Pancreas (tissue), 10 donors: ENCODE measurements around the gene RERE. TPM values are rescaled to one million over a fixed set of nuclear protein-coding genes. Genes with fewer than 3 reads are reported as not detected.

Experiments
- ATAC-seq, 4 donors: fragments of 200-7000 bp; cut with Tn5 transposase; one replicate each; pipeline versions ENCODE4 v1.8.0 to v1.9.1; 2020; ENCODE audit warnings: mild to moderate bottlenecking in 4 of 4, moderate library complexity in 4 of 4
- DNase-seq, 6 donors: peaks; one replicate each; pipeline ENCODE4 v3.0.0-alpha.2; 2020
- FAIRE-seq: peaks from 2 replicates; lab custom pipeline; 2012; peaks lifted over from hg19 to GRCh38; lab: Jason Lieb, UNC
- H3K27ac ChIP-seq, 4 donors: fragments of 200-600 bp; sonication (generic); 1 replicate in 3 of 4; 2 replicates in 1 of 4; pipeline versions ENCODE4 v1.5.0 to v1.8.0; 2020
- H3K27me3 ChIP-seq, 4 donors: fragments of 200-600 bp; one replicate each; pipeline ENCODE4 v1.8.0; 2021
- H3K36me3 ChIP-seq, 3 donors: fragments of 200-600 bp; sonication (generic) in 1 of 3; one replicate each; pipeline versions ENCODE4 v1.5.0 to v1.8.0; 2020 to 2021
- H3K4me1 ChIP-seq, 3 donors: fragments of 200-600 bp; one replicate each; pipeline ENCODE4 v1.8.0; 2021
- H3K4me3 ChIP-seq, 4 donors: fragments of 200-600 bp; sonication (generic) in 2 of 4; one replicate each; pipeline versions ENCODE4 v1.5.0 to v1.8.0; 2020 to 2021
- H3K9me3 ChIP-seq, 4 donors: fragments of 200-600 bp; one replicate each; pipeline ENCODE4 v1.8.0; 2021
- CTCF ChIP-seq, 4 donors: fragments of 200-600 bp; sonication (generic) in 3 of 4; IDR thresholded peaks; one replicate each; pipeline versions ENCODE4 v1.5.0 to v1.8.0; 2021; ENCODE audit warnings: antibody characterized with exemption in 4 of 4
- WGBS, 2 donors: extraction: QIAGEN DNeasy Blood & Tissue Kit; methylation state at CpG; one replicate each; pipeline ENCODE4 v1.1.7; 2013; 5-methylcytosine and 5-hydroxymethylcytosine counted together
- intact Hi-C, 3 donors: fragments of 100-400 bp; cut with DNase I; formaldehyde crosslinking; loops; one replicate each; pipeline versions ENCODE4 v1.11.1 to v1.14.2; 2022
- polyA plus RNA-seq, 2 donors: library from polyadenylated mRNA; stranded (reverse); fragments of 200-250 nt; gene quantifications; one replicate each; pipeline ENCODE4 v1.2.3, GENCODE V29; 2013
- total RNA-seq, 6 donors: library from RNA; stranded (reverse); fragmentation: NEBNext Ultra II Directional in 4 of 6; extraction: Animal tissue kit (Norgen Biotek cat#: 25700) in 4 of 6; gene quantifications; one replicate each; pipeline versions ENCODE4 v1.2.1 to v1.2.4, GENCODE V29; 2021 to 2023
- donor health status: healthy with polysubstance abuse.
- donor health status: DM: no; HTN: no; CAD: no; lungs with moderate emphysema.
- donor health status: DM: no; HTN: no; CAD: no.
- donor health status: control.
- donor health status: control.
- donor health status: Bipolar disorder and iron deficiency.
- donor health status: DM: yes; HTN: yes; CAD: no.
- donor health status: DM: no; HTN: no; CAD: no.
- donor health status: DM: no; HTN: no; CAD: no.
- donor health status: DM: yes; HTN: yes; CAD: no.

The RERE gene
- total and polyA plus RNA-seq, 8 donors, result 27.0 to 76.7 (median 50.7) TPM

GRCh38 chr1:8565802-8566201 is 251.6 kb downstream of the RERE start:
- Histone ChIP-seq H3K9me3 (no peaks in the 10 kb centered on the region), H3K4me3 (no peak overlapping the region), H3K36me3 (no peaks in the 10 kb centered on the region), H3K4me1 (peaks cover 13 to 31% (median 21%) of the 10 kb centered on the region in 3 donors), H3K27ac (no peak overlapping the region), H3K27me3 (no peaks in the 10 kb centered on the region)
- WGBS, 2 donors, result 87 to 95% methylated on average over 3 of the region's 3 CpGs
- DNase-seq (no peak), FAIRE-seq (no peak), ATAC-seq (no peak)
- intact Hi-C loops, result no loop called here
- no peak for TF ChIP-seq CTCF (IDR thresholded peaks at IDR 0.05)

GRCh38 chr1:8563944-8564537 is 253.4 kb downstream of the RERE start:
- no peaks in the 10 kb centered on the region for H3K27me3 ChIP-seq
- WGBS, 2 donors, result 38 to 43% methylated on average over 2 of the region's 2 CpGs
- no peaks in the 10 kb centered on the region for H3K9me3 ChIP-seq
- peak in 1 of 4 donors; percentile 4 for ATAC-seq
- FAIRE-seq, result no peak
- H3K27ac ChIP-seq, result peak overlapping the region in 1 of 4 donors; percentile 20
- DNase-seq, result no peak
- no peaks in the 10 kb centered on the region for H3K36me3 ChIP-seq
- TF ChIP-seq CTCF (IDR thresholded peaks at IDR 0.05), result no peak
- intact Hi-C loops, result loop anchor here in 1 of 3 donors (5.0 kb wide), 1 partner anchor 163 kb away; no protein-coding TSS in a partner anchor
- H3K4me3 ChIP-seq, result no peak overlapping the region
- peaks cover 6 to 22% (median 13%) of the 10 kb centered on the region in 3 donors for H3K4me1 ChIP-seq

- Histone ChIP-seq H3K27ac (peak overlapping the region in 2 of 4 donors; percentile 16 to 34), H3K4me3 (no peak overlapping the region), H3K36me3 (no peaks in the 10 kb centered on the region), H3K4me1 (peaks cover 6 to 22% (median 13%) of the 10 kb centered on the region in 3 donors), H3K9me3 (no peaks in the 10 kb centered on the region), H3K27me3 (no peaks in the 10 kb centered on the region)
- DNase-seq (no peak), FAIRE-seq (no peak), ATAC-seq (peak in 1 of 4 donors; percentile 17)
- no peak for TF ChIP-seq CTCF (IDR thresholded peaks at IDR 0.05)
- 30 to 36% methylated on average over 4 of the region's 4 CpGs for WGBS, 2 donors
- intact Hi-C loops, result loop anchor here in 1 of 3 donors (5.0 kb wide), 1 partner anchor 164 kb away; no protein-coding TSS in a partner anchor
Measured at GRCh38 chr1:8562881-8563865, 254.3 kb downstream of the RERE start.

- no peaks in the 10 kb centered on the region for H3K9me3 ChIP-seq
- DNase-seq (no peak), FAIRE-seq (no peak), ATAC-seq (no peak)
- no peaks in the 10 kb centered on the region for H3K27me3 ChIP-seq
- intact Hi-C loops, result loop anchor here in 1 of 3 donors (5.0 kb wide), 1 partner anchor 165 kb away; no protein-coding TSS in a partner anchor
- H3K4me3 ChIP-seq, result no peak overlapping the region
- no peak overlapping the region for H3K27ac ChIP-seq
- 92 to 97% methylated on average over 2 of the region's 2 CpGs for WGBS, 2 donors
- no peaks in the 10 kb centered on the region for H3K36me3 ChIP-seq
- no peak for TF ChIP-seq CTCF (IDR thresholded peaks at IDR 0.05)
- H3K4me1 ChIP-seq, result peaks cover 11 to 22% (median 18%) of the 10 kb centered on the region in 3 donors
Measured at GRCh38 chr1:8562222-8562621, 255.2 kb downstream of the RERE start.
